GM20431 (cell line): Measurements from ENCODE around the gene PLCB3.
"Not testable (repeated sequence)": the region's sequence is repeated elsewhere in the genome, so short reads cannot be mapped to it uniquely, and the experiment has no call there.

Source experiments
- in situ Hi-C: fragments of 300-500 bp; cut with MseI, MboI; formaldehyde crosslinking; loops from one replicate; pipeline ENCODE4 v1.15.0; 2020; ENCODE audit warnings: low sequenced_read_pairs; ENCODE audit not compliant: unreplicated experiment

The PLCB3 gene

GRCh38 chr11:64234647-64235379, 16.5 kb upstream of the PLCB3 start:
- in situ Hi-C loops, result no loop called here

- in situ Hi-C loops, result no loop called here
Measured at GRCh38 chr11:64235437-64236161, 15.7 kb upstream of the PLCB3 start.

- in situ Hi-C loops, result no loop called here
Measured at GRCh38 chr11:64237484-64237951, 13.8 kb upstream of the PLCB3 start.

- in situ Hi-C loops, result no loop called here
Measured at GRCh38 chr11:64238076-64238475, 13.3 kb upstream of the PLCB3 start.

GRCh38 chr11:64238999-64239398, 12.3 kb upstream of the PLCB3 start:
- in situ Hi-C loops, result no loop called here

GRCh38 chr11:64239662-64240434, 11.5 kb upstream of the PLCB3 start:
- in situ Hi-C loops, result no loop called here

DNA sequence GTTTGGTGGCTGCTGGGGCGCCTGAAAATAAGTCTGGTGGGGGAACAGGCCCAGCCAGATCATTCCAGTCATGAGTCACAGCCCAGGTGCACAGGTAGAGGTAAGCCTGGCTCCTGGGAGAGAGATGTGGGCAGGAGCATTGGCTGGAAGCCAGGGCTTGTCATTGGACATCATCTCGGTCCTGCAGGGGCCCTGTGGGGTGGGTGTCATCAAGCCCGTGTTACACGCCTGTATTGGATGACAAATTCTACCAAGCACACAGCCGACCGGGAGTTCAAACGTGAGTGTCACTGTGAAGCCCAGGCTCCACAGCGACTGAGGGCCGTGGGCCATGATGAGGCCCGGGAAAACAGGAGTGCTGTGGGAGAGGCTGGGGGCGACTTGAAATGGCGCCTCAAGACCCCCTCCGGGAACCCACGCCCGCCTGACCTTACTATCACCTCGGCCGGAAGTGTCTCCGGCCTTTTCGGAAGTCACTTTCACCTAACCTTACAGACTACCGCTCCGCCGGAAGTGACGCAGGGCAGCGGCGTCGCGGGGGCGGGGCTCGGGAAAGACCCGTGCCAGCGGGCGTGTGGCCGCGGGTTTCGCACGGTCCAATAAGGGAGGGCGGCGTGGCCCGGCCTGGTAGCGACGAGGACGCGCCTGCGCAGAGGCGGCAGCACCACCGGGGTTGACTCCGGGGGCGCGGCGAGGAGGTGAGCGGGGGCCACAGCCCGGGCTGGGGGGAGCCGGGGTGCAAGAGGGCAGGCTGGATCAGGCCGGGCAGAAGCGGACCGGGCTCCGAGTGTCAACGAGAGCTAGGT, 10.7 kb upstream of the PLCB3 start, which contains the start of gene FKBP2:
Gene FKBP2, plus strand, starts transcription at position 661 of the 806 bp plus-strand sequence. CDS start 1,293 bp downstream, outside the sequence.
- in situ Hi-C loops, result no loop called here

DNA sequence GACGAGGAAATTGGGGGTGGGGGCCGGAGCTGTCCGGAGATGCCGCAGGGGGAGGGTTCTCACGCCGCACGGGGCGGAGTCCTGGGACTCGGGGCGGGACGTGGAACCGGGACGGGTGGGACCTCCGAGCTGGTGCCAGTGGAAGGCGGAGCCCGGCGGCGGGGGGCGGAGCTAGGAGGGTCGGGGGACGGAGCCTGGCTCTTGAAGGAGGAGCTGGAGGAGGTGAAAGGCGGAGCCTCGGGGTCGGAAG, 10.2 kb upstream of the PLCB3 start:
- in situ Hi-C loops, result no loop called here

DNA sequence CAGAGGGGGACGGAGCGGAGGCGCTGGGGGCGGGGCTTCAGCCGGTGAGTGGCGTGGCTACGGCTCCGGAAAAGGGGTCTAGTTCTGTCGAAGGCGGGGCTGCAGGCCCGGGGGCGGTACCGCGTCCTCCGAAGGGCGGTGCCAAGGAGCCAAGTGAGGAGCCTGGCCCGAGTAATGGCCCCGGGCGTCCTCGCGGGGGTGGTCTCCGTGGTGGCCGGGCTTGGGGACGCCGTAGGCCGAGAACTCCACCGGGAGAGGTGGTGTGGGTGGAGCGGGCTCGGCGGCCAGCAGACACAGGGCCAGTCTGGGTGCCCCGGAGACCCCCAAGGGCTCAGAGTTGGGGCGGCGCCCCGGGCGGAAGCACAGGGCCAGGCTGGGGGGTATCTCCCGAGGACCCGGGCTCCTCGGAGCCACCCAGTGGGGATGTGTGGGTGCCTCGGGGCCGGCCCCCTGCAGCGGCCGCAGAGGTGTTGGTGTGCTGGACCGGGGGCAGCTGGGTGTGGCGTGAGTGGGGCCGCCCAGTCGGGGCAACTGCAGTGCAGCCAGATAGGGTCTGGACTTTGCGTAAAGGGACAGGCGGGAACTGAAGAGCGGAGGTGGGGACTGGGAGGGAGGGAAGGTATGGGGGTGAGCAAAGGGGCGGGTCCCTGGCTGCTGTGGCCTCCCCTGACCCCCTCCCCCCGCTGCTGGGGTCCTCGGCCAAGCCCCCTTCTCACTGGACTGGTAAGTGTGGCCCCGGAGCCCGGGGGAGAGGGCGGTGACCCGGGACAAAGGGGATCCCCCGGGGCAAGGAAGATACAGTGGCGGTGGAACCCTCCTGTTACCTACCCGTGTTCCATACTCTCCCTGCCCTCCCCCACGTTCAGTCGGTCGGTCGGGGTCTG, 9.6 kb upstream of the PLCB3 start:
- in situ Hi-C loops, result no loop called here

- in situ Hi-C loops, result no loop called here
Measured at GRCh38 chr11:64243236-64243854, 8.0 kb upstream of the PLCB3 start.

- in situ Hi-C loops, result no loop called here
Measured at GRCh38 chr11:64244107-64244506, 7.2 kb upstream of the PLCB3 start.

DNA sequence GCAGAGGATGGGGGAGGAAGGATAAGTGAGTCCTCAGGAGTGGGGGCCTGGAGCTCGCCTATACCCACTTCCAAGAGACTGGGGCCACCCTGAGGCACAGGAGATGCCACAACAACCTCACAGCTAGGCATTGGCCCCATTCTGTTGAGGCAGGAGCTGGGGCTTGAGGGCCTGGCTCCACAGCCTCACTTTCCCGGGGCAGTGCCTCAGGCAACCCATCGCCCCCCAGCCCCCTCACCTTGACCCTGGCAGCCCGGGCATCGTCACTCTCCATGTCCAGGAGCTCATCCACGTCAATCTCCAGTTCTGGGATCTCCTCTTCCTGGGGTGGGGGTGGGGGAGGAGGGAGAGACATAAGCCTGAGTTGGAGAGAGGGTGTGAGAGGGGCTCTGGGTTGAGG, 6.4 kb upstream of the PLCB3 start:
- in situ Hi-C loops, result no loop called here

DNA sequence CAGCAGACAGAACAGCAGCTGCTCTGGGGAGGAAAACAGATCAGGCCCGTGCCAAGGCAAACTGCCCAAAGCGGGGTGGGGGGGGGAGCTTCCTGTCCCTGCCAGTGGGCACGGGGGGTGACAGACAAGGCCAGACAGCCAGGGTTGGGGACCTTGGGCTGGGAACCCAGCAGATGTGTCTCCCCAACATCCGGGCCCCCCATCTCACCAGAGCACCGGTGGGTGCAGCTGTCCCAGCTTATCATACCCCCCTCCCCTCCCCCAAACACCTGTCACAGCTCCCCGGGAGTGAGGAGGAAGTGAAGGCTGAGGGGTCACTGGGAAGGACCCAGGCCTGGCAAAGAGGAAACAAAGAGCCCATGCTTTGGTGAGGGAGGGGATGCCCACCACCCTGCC, 5.9 kb upstream of the PLCB3 start:
- in situ Hi-C loops, result no loop called here

DNA sequence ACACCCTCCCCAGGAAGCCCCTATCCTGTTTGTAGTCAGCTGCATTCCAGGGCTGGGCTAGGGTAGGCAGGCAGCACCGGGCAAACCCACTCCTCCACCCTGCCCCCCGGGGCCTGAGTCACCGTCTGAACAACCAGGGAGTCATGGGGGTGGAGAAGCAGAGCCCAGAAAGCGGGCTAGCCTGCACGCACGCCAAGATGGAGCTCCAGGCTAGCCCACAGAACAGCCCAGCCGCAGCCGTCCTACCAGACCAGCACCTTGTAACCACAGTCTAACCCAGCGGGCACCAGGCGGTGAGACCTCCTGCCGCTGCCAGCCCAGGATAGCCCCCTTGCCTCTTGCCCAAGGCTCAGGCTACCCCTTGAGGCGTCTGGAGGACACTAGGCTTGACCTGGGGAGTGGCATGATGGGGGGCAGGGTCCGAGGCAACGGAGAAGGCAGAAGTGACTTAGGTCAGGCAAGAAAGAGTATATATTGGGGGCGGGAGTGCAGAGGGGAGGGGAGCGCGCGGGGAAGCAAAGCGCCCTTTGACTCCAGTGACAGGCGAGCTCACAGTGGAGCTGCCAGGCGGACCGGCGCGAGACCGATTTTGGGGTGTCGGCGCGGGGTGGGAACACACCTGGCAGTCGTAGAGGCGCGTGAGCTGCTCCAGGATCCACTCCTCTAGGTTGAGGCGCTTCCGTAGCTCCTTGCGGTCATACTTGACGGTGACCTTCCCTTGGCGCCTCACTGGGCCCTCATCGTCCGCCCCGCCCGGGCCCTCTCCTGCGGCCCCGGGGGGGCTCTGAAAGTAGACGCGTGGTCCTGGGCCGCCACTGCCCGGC, 5.3 kb upstream of the PLCB3 start:
- in situ Hi-C loops, result no loop called here

- in situ Hi-C loops, result not testable (repeated sequence)
Measured at GRCh38 chr11:64246621-64246870, 4.8 kb upstream of the PLCB3 start.

DNA sequence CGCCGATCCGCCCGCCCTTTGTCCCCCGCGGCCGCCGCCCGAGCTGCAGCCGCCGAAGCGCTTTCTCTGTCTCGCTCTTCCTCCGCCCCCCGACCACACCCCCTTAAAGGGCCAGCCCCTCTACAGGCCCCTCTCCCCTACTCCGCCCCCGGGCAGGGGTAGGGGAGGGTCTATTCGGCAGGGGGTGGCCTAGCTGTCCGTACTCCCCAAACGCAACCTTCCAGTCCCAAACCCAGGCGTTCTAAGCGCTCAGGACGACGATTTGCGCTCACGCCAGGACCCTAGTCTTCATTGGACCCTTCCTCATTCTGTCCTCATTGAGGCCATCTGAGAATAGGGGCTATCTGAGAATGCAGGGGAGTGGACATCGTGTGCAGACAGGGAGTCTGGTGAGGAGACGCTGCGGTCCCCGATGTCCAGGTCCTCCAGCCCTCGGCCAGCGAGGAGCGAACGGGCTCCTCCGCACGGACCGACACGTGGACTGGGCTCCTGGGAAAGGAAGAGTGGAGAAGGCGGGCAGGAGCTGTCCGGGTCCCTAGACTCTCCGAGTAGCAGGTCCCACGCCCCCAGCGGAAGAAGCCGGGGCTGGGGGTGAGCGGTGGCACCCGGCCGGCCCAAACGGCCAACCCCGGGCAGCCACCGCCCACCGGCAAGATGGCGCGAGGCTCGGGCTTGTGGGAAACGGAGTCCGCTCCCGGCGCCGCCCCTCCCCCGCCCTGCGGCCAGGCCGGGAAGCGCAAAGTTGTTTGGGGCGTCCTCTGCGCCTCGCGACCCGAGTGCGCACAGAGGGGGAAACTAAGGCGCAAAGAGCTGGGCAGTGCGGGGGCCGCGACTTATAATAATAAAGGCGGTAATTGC, 4.2 kb upstream of the PLCB3 start, which contains the start of gene PPP1R14B:
Gene PPP1R14B, minus strand, starts transcription at position 73 of the 858 bp plus-strand sequence. CDS start 270 bp downstream, outside the sequence.
- in situ Hi-C loops, result no loop called here
